Measurements from ENCODE around the gene SUCLG1.
"Not testable (repeated sequence)": the region's sequence is repeated elsewhere in the genome, so short reads cannot be mapped to it uniquely, and the experiment has no call there.

The SUCLG1 gene

GRCh38 chr2:84417453-84418145, 41.5 kb downstream of the SUCLG1 start:
- H3K9ac ChIP-seq, result no peak overlapping the region
- H3K27me3 ChIP-seq, result no peaks in the 10 kb centered on the region
- H3K27ac ChIP-seq, result no peak overlapping the region
- H3K4me2 ChIP-seq, result no peak overlapping the region
- no peaks in the 10 kb centered on the region for H4K20me1 ChIP-seq
- H3K36me3 ChIP-seq, result peaks cover 4 to 13% (median 8%) of the 10 kb centered on the region in 11 experiments; a peak in 19 of 22 replicates
- 0 out of 20 replicates have a peak, but pooled peaks cover 0 to 4% (median 0%) of the 10 kb centered on the region in 10 experiments for H3K4me1 ChIP-seq
- H3K4me3 ChIP-seq, result no peak overlapping the region
- TF ChIP-seq Cebpa-rat (IDR thresholded peaks at IDR 0.05), result no peak
- H3K9me3 ChIP-seq (replicated peaks in 1 of 11), result no peaks in the 10 kb centered on the region

GRCh38 chr2:84409531-84409930, 49.5 kb downstream of the SUCLG1 start:
- Histone ChIP-seq H3K9ac (no peak overlapping the region), H3K4me2 (no peak overlapping the region), H3K4me1 (no peaks in the 10 kb centered on the region), H3K4me3 (no peak overlapping the region), H3K27ac (no peak overlapping the region), H3K27me3 (no peaks in the 10 kb centered on the region), H3K36me3 (no peaks in the 10 kb centered on the region), H4K20me1 (no peaks in the 10 kb centered on the region), H3K9me3 (replicated peaks in 1 of 11) (0 out of 22 replicates have a peak, but pooled peaks cover 0 to 5% (median 0%) of the 10 kb centered on the region in 11 experiments)
- no peak for TF ChIP-seq Cebpa-rat (IDR thresholded peaks at IDR 0.05)

DNA sequence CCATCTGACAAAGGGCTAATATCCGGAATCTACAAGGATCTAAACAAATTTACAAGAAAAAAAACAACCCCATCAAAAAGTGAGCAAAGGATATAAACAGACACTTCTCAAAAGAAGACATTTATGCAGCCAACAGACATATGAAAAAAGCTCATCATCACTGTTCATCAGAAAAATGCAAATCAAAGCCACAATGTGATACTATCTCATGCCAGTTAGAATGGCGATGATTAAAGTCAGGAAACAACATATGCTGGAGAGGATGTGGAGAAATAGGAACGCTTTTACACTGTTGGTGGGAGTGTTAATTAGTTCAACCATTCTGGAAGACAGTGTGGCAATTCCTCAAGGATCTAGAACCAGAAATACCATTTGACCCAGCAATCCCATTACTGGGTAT, 57.0 kb downstream of the SUCLG1 start:
- H3K36me3 ChIP-seq; H3K4me2 ChIP-seq; H3K27ac ChIP-seq; H3K4me1 ChIP-seq; H3K9me3 ChIP-seq (replicated peaks in 1 of 11); H4K20me1 ChIP-seq; H3K9ac ChIP-seq; H3K4me3 ChIP-seq; H3K27me3 ChIP-seq: not testable (repeated sequence)

GRCh38 chr2:84399839-84400238, 59.2 kb downstream of the SUCLG1 start:
- not testable (repeated sequence) for H3K27ac ChIP-seq; H3K9ac ChIP-seq; H3K27me3 ChIP-seq; H3K4me2 ChIP-seq; H3K4me3 ChIP-seq; H3K9me3 ChIP-seq (replicated peaks in 1 of 11); H3K36me3 ChIP-seq; H4K20me1 ChIP-seq
- H3K4me1 ChIP-seq, result peaks cover 0 to 12% (median 7%) of the 10 kb centered on the region in 10 experiments; a peak in 11 of 20 replicates

- peak overlapping the region in 5 of 11 experiments; percentile 10 to 36 (median 24); a peak in 7 of 22 replicates for H3K4me2 ChIP-seq
- no peaks in the 10 kb centered on the region for H3K27me3 ChIP-seq
- TF ChIP-seq Cebpa-rat (IDR thresholded peaks at IDR 0.05), result no peak
- H3K9ac ChIP-seq, result no peak overlapping the region
- no peaks in the 10 kb centered on the region for H4K20me1 ChIP-seq
- no peak overlapping the region for H3K4me3 ChIP-seq
- peaks cover 6 to 17% (median 11%) of the 10 kb centered on the region in 11 experiments; a peak in 16 of 22 replicates for H3K9me3 ChIP-seq (replicated peaks in 1 of 11)
- H3K36me3 ChIP-seq, result no peaks in the 10 kb centered on the region
- peaks cover 0 to 12% (median 7%) of the 10 kb centered on the region in 10 experiments; a peak in 11 of 20 replicates for H3K4me1 ChIP-seq
- no peak overlapping the region for H3K27ac ChIP-seq
Measured at GRCh38 chr2:84395820-84396219, 63.3 kb downstream of the SUCLG1 start.

- no peak for TF ChIP-seq Cebpa-rat (IDR thresholded peaks at IDR 0.05)
- H3K4me2 ChIP-seq, result no peak overlapping the region
Measured at GRCh38 chr2:84394628-84395027, 64.5 kb downstream of the SUCLG1 start.

DNA sequence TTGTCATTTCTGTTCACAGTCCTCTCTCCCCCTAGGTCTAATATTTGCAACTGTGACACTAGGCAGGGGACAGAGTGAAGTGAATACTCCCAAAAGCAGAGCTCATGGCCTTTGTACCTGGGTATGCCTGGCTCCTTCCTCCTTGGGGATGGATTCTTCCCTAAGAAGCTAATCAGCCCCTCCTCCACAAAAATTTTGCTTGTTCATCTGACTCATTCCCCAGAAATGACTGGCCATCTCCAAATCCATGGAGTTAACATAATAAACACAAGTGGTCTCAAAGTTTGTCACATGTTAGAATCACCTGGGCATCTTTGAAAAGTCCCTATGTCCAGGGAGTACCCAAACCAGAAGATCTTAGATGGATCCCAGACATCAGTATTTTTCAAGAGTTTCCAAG, 65.3 kb downstream of the SUCLG1 start:
- H3K27me3 ChIP-seq, result no peaks in the 10 kb centered on the region
- H3K9me3 ChIP-seq (replicated peaks in 1 of 11), result peaks cover 6 to 19% (median 11%) of the 10 kb centered on the region in 11 experiments; a peak in 16 of 22 replicates
- H3K36me3 ChIP-seq, result no peaks in the 10 kb centered on the region
- TF ChIP-seq Cebpa-rat (IDR thresholded peaks at IDR 0.05), result no peak
- no peak overlapping the region for H3K4me2 ChIP-seq
- no peak overlapping the region for H3K27ac ChIP-seq
- no peaks in the 10 kb centered on the region for H4K20me1 ChIP-seq
- H3K9ac ChIP-seq, result no peak overlapping the region
- H3K4me1 ChIP-seq, result peaks cover 0 to 12% (median 7%) of the 10 kb centered on the region in 10 experiments; a peak in 11 of 20 replicates
- H3K4me3 ChIP-seq, result no peak overlapping the region

More at GRCh38 chr2:84394628-84395027, 64.5 kb downstream of the SUCLG1 start:
- H3K9ac ChIP-seq, result no peak overlapping the region
- H4K20me1 ChIP-seq, result no peaks in the 10 kb centered on the region
- H3K36me3 ChIP-seq, result no peaks in the 10 kb centered on the region
- H3K4me1 ChIP-seq, result peaks cover 0 to 12% (median 7%) of the 10 kb centered on the region in 10 experiments; a peak in 11 of 20 replicates
- no peaks in the 10 kb centered on the region for H3K27me3 ChIP-seq
- H3K4me3 ChIP-seq, result no peak overlapping the region
- no peak overlapping the region for H3K27ac ChIP-seq
- H3K9me3 ChIP-seq (replicated peaks in 1 of 11), result peaks cover 6 to 19% (median 11%) of the 10 kb centered on the region in 11 experiments; a peak in 16 of 22 replicates

DNA sequence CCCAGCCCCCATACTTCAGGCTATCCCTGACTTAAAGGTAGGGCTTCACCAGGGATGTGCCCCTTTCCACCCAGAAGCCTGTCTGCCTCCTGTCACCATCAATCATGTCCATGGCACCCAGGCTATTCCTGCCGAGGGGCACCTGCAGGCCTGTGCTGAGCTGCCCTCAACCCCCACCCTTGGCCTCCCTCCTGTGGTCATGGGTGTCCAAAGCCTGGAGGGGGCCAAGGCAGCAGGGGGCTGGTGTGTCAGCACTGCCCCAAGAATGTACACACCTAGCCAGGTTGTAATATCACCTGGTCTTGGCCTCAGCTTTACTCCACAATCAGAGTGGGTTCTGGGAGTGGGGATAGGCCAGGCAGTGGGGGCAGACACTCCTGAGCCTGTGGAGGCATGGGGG, 69.3 kb downstream of the SUCLG1 start:
- no peaks in the 10 kb centered on the region for H3K36me3 ChIP-seq
- no peak for TF ChIP-seq Cebpa-rat (IDR thresholded peaks at IDR 0.05)
- H4K20me1 ChIP-seq, result no peaks in the 10 kb centered on the region
- H3K9me3 ChIP-seq (replicated peaks in 1 of 11), result peaks cover 6 to 19% (median 11%) of the 10 kb centered on the region in 11 experiments; a peak in 18 of 22 replicates
- H3K4me1 ChIP-seq, result no peaks in the 10 kb centered on the region
- H3K9ac ChIP-seq, result no peak overlapping the region
- no peak overlapping the region for H3K4me3 ChIP-seq
- H3K27ac ChIP-seq, result no peak overlapping the region
- no peak overlapping the region for H3K4me2 ChIP-seq
- no peaks in the 10 kb centered on the region for H3K27me3 ChIP-seq

DNA sequence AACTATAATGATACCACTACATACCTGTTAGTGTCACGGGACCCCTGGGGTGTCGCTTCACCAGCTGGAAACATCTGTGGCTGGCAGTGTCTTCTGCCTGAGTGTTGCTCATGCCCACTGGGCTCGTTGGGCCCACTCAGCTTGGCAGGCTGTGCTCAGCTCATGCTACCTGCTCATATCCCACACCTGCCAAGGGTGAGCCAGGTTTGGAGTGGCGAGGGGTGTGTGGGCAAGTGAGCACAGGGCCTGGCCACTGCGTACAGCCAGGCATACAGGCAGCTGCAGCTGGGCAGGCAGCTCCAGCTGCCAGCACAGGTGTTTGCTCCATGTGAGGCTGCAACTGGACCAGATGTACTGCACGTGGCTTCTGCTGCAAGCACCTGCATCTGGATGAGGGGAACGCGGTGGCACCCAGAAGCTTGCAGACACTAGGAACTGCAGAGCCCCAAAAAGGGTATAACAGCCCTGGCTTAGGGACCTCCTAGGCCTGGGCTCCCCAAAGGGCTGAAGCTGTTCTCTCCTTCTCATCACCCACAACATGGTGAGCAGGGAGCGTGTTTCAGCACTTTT, 70.1 kb downstream of the SUCLG1 start:
- H3K27me3 ChIP-seq, result no peaks in the 10 kb centered on the region
- H3K4me1 ChIP-seq, result no peaks in the 10 kb centered on the region
- no peak for TF ChIP-seq Cebpa-rat (IDR thresholded peaks at IDR 0.05)
- H3K9ac ChIP-seq, result no peak overlapping the region
- no peak overlapping the region for H3K4me3 ChIP-seq
- H3K36me3 ChIP-seq, result no peaks in the 10 kb centered on the region
- H3K27ac ChIP-seq, result no peak overlapping the region
- H4K20me1 ChIP-seq, result no peaks in the 10 kb centered on the region
- H3K4me2 ChIP-seq, result no peak overlapping the region
- H3K9me3 ChIP-seq (replicated peaks in 1 of 11), result peaks cover 6 to 19% (median 11%) of the 10 kb centered on the region in 11 experiments; a peak in 18 of 22 replicates

GRCh38 chr2:84388133-84388532, 70.9 kb downstream of the SUCLG1 start:
- no peak for TF ChIP-seq Cebpa-rat (IDR thresholded peaks at IDR 0.05)
- Histone ChIP-seq H3K27ac (no peak overlapping the region), H3K27me3 (no peaks in the 10 kb centered on the region), H4K20me1 (no peaks in the 10 kb centered on the region), H3K9me3 (replicated peaks in 1 of 11) (peaks cover 6 to 19% (median 11%) of the 10 kb centered on the region in 11 experiments; a peak in 18 of 22 replicates), H3K36me3 (no peaks in the 10 kb centered on the region), H3K4me2 (no peak overlapping the region), H3K4me3 (no peak overlapping the region), H3K9ac (no peak overlapping the region), H3K4me1 (no peaks in the 10 kb centered on the region)
